ENCODE results near the gene TSR3. TPM values are rescaled to one million over a fixed set of nuclear protein-coding genes. Genes with fewer than 3 reads are reported as not detected.

Gene TSR3
- total and polyA plus RNA-seq, 2 of the 13 experiments (the other 11 are each of a cell fraction or from before 2014, with no cell fraction given), result 24.2 to 51.0 TPM

DNA sequence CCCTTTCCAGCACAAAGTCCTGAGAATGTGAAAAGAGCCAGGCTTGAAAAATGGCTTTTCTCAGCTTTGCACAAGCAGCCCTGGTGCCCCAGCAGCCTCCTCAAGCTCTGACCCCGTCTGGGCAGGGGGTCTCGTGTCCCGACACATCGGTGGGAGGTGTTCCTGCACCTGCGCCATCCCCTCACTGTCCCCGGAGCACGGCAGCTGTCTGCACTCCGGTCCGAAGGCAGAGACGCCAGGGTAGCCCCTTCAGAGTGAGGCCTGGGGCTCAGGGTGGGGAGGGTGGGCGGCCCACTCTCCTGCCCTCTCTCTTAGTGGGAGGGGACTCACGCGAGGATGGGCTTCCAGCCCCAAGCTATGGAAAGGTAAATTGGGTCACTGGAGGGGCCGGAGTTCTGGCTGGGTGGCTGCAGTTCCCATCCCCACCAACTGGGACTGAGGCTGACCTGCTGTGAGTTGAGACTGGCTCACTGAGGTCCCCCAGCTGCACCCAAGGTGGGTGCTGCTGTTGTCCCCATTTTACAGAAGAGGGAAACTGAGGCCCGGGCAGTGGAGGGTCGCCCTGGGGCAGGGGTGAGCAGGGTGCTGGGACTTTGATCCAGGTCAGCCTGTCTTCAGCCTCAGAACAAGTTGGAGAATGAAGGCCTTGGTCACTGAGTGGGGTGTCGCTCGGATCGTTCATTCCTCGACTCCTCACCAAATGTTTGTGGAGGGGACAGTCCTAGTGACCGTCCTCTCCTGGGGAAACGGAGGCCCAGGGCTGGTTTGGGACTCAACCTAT, 20.6 kb downstream of the TSR3 start (continued):
- TF ChIP-seq, protein P1, sequence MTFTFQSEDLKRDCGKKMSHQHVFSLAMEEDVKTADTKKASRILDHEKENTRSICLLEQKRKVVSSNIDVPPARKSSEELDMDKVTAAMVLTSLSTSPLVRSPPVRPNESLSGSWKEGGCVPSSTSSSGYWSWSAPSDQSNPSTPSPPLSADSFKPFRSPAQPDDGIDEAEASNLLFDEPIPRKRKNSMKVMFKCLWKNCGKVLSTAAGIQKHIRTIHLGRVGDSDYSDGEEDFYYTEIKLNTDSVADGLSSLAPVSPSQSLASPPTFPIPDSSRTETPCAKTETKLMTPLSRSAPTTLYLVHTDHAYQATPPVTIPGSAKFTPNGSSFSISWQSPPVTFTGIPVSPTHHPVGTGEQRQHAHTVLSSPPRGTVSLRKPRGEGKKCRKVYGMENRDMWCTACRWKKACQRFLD (CRISPR knock-in tag; IDR thresholded peaks at IDR 0.05; ENCODE audit: borderline replicate concordance), result no peak
- TF ChIP-seq FOXM1 (CRISPR knock-in tag; IDR thresholded peaks at IDR 0.05), result no peak
- no peak for TF ChIP-seq HCFC1 (IDR thresholded peaks at IDR 0.05; ENCODE audit: low read depth, low read length)
- no peak for TF ChIP-seq ZNF274 (CRISPR knock-in tag; IDR thresholded peaks at IDR 0.05)
- TF ChIP-seq ZNF776 (CRISPR knock-in tag; IDR thresholded peaks at IDR 0.05), result 0 out of 2 replicates have a peak, but pooled peaks have one; percentile 52
- TF ChIP-seq, protein P2, sequence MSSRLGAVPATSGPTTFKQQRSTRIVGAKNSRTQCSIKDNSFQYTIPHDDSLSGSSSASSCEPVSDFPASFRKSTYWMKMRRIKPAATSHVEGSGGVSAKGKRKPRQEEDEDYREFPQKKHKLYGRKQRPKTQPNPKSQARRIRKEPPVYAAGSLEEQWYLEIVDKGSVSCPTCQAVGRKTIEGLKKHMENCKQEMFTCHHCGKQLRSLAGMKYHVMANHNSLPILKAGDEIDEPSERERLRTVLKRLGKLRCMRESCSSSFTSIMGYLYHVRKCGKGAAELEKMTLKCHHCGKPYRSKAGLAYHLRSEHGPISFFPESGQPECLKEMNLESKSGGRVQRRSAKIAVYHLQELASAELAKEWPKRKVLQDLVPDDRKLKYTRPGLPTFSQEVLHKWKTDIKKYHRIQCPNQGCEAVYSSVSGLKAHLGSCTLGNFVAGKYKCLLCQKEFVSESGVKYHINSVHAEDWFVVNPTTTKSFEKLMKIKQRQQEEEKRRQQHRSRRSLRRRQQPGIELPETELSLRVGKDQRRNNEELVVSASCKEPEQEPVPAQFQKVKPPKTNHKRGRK (CRISPR knock-in tag; IDR thresholded peaks at IDR 0.05), result no peak
- TF ChIP-seq, protein P3, sequence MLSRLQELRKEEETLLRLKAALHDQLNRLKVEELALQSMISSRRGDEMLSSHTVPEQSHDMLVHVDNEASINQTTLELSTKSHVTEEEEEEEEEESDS (CRISPR knock-in tag; IDR thresholded peaks at IDR 0.05; ENCODE audit: borderline replicate concordance), result no peak
- 0 out of 2 replicates have a peak, but pooled peaks have one; percentile 39 for TF ChIP-seq ZNF350 (CRISPR knock-in tag; IDR thresholded peaks at IDR 0.05; ENCODE audit: borderline replicate concordance, low read depth)
- TF ChIP-seq, protein P4, sequence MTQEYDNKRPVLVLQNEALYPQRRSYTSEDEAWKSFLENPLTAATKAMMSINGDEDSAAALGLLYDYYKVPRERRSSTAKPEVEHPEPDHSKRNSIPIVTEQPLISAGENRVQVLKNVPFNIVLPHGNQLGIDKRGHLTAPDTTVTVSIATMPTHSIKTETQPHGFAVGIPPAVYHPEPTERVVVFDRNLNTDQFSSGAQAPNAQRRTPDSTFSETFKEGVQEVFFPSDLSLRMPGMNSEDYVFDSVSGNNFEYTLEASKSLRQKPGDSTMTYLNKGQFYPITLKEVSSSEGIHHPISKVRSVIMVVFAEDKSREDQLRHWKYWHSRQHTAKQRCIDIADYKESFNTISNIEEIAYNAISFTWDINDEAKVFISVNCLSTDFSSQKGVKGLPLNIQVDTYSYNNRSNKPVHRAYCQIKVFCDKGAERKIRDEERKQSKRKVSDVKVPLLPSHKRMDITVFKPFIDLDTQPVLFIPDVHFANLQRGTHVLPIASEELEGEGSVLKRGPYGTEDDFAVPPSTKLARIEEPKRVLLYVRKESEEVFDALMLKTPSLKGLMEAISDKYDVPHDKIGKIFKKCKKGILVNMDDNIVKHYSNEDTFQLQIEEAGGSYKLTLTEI (CRISPR knock-in tag; conservative IDR thresholded peaks at IDR 0.05), result no peak
- TF ChIP-seq, protein P5, sequence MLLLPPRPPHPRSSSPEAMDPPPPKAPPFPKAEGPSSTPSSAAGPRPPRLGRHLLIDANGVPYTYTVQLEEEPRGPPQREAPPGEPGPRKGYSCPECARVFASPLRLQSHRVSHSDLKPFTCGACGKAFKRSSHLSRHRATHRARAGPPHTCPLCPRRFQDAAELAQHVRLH (CRISPR knock-in tag; IDR thresholded peaks at IDR 0.05; ENCODE audit: borderline replicate concordance, low read depth), result no peak
- TF ChIP-seq EHMT2 (IDR thresholded peaks at IDR 0.05; ENCODE audit: borderline replicate concordance, low read depth, low read length), result no peak
- TF ChIP-seq, protein P6, sequence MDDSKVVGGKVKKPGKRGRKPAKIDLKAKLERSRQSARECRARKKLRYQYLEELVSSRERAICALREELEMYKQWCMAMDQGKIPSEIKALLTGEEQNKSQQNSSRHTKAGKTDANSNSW (CRISPR knock-in tag; IDR thresholded peaks at IDR 0.05; ENCODE audit: borderline replicate concordance), result no peak
- 0 out of 2 replicates have a peak, but pooled peaks have one; percentile 57 for TF ChIP-seq ZC3H4 (CRISPR knock-in tag; IDR thresholded peaks at IDR 0.05; ENCODE audit: borderline replicate concordance)
- TF ChIP-seq ZKSCAN8 (CRISPR knock-in tag; IDR thresholded peaks at IDR 0.05; ENCODE audit: borderline replicate concordance), result no peak
- TF ChIP-seq PTBP1 (IDR thresholded peaks at IDR 0.05; ENCODE audit: low read depth, low read length, poor library complexity, severe bottlenecking), result no peak
- no peak for TF ChIP-seq NR2F6 (IDR thresholded peaks at IDR 0.05)
- TF ChIP-seq NR2F6 (CRISPR knock-in tag; IDR thresholded peaks at IDR 0.05), result no peak
- no peak for TF ChIP-seq NONO (IDR thresholded peaks at IDR 0.05)
- no peak for TF ChIP-seq NONO (CRISPR knock-in tag; conservative IDR thresholded peaks at IDR 0.05)
- no peak for TF ChIP-seq SYNCRIP (IDR thresholded peaks at IDR 0.05; ENCODE audit: insufficient read depth, low read depth, low read length)
- TF ChIP-seq, protein P7, sequence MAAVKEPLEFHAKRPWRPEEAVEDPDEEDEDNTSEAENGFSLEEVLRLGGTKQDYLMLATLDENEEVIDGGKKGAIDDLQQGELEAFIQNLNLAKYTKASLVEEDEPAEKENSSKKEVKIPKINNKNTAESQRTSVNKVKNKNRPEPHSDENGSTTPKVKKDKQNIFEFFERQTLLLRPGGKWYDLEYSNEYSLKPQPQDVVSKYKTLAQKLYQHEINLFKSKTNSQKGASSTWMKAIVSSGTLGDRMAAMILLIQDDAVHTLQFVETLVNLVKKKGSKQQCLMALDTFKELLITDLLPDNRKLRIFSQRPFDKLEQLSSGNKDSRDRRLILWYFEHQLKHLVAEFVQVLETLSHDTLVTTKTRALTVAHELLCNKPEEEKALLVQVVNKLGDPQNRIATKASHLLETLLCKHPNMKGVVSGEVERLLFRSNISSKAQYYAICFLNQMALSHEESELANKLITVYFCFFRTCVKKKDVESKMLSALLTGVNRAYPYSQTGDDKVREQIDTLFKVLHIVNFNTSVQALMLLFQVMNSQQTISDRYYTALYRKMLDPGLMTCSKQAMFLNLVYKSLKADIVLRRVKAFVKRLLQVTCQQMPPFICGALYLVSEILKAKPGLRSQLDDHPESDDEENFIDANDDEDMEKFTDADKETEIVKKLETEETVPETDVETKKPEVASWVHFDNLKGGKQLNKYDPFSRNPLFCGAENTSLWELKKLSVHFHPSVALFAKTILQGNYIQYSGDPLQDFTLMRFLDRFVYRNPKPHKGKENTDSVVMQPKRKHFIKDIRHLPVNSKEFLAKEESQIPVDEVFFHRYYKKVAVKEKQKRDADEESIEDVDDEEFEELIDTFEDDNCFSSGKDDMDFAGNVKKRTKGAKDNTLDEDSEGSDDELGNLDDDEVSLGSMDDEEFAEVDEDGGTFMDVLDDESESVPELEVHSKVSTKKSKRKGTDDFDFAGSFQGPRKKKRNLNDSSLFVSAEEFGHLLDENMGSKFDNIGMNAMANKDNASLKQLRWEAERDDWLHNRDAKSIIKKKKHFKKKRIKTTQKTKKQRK (IDR thresholded peaks at IDR 0.05; ENCODE audit: low read length), result no peak
